GM19099 (cell line): ENCODE results near the gene CD19.

Experiments
- POLR2A ChIP-seq: IDR thresholded peaks from 3 replicates; pipeline ENCODE4 v1.6.1; 2011; ENCODE audit warnings: low read depth; ENCODE audit not compliant: insufficient read length; ENCODE audit errors: extremely low read depth

The CD19 gene

GRCh38 chr16:28950648-28951409, 19.1 kb downstream of the CD19 start, which contains the start of gene NFATC2IP:
Gene NFATC2IP, plus strand, starts transcription at chr16:28950937. Its CDS starts 75 bp downstream, at chr16:28951012.
- TF ChIP-seq POLR2A: peak; percentile 92

- TF ChIP-seq POLR2A: no peak
Measured at GRCh38 chr16:28951410-28951943, 19.7 kb downstream of the CD19 start.

GRCh38 chr16:28958216-28958615, 26.4 kb downstream of the CD19 start:
- no peak for TF ChIP-seq POLR2A

- TF ChIP-seq POLR2A: no peak
Measured at GRCh38 chr16:28958836-28959235, 27.1 kb downstream of the CD19 start.

- TF ChIP-seq POLR2A: no peak
Measured at GRCh38 chr16:28964072-28964471, 32.3 kb downstream of the CD19 start.

GRCh38 chr16:28964496-28964895, 32.7 kb downstream of the CD19 start:
- TF ChIP-seq POLR2A: no peak

GRCh38 chr16:28967156-28967555, 35.4 kb downstream of the CD19 start:
- no peak for TF ChIP-seq POLR2A

- no peak for TF ChIP-seq POLR2A
Measured at GRCh38 chr16:28974007-28974436, 42.3 kb downstream of the CD19 start.

GRCh38 chr16:28974437-28975157, 42.8 kb downstream of the CD19 start, which contains the start of gene SPNS1:
Gene SPNS1, plus strand, starts transcription at chr16:28974778. Its CDS starts 374 bp downstream, at chr16:28975152.
- peak; percentile 85 for TF ChIP-seq POLR2A

GRCh38 chr16:28975158-28975599, 43.4 kb downstream of the CD19 start:
- TF ChIP-seq POLR2A: no peak

GRCh38 chr16:28977703-28978662, 46.2 kb downstream of the CD19 start:
- TF ChIP-seq POLR2A: no peak

- no peak for TF ChIP-seq POLR2A
Measured at GRCh38 chr16:28980929-28981328, 49.2 kb downstream of the CD19 start.

GRCh38 chr16:28981517-28981916, 49.7 kb downstream of the CD19 start:
- TF ChIP-seq POLR2A: no peak

- no peak for TF ChIP-seq POLR2A
Measured at GRCh38 chr16:28982418-28982817, 50.6 kb downstream of the CD19 start.
